Measurements from ENCODE around the gene EXOC4.

GRCh38 chr7:133690740-133691139, 437.9 kb downstream of the EXOC4 start:
- TF ChIP-seq POLR2A (IDR thresholded peaks at IDR 0.05): no peak
- TF ChIP-seq CTCF (IDR thresholded peaks at IDR 0.05): no peak
- TF ChIP-seq EP300 (IDR thresholded peaks at IDR 0.05): no peak
